HS-27A (cell line): Measurements from ENCODE around the gene SMARCC1.
"Not testable (repeated sequence)": the region's sequence is repeated elsewhere in the genome, so short reads cannot be mapped to it uniquely, and the experiment has no call there.

Experiments used
- DNase-seq: peaks from one replicate; pipeline ENCODE4 v3.0.0-alpha.2; 2012; ENCODE audit warnings: low read depth, missing footprints

The SMARCC1 gene

DNA sequence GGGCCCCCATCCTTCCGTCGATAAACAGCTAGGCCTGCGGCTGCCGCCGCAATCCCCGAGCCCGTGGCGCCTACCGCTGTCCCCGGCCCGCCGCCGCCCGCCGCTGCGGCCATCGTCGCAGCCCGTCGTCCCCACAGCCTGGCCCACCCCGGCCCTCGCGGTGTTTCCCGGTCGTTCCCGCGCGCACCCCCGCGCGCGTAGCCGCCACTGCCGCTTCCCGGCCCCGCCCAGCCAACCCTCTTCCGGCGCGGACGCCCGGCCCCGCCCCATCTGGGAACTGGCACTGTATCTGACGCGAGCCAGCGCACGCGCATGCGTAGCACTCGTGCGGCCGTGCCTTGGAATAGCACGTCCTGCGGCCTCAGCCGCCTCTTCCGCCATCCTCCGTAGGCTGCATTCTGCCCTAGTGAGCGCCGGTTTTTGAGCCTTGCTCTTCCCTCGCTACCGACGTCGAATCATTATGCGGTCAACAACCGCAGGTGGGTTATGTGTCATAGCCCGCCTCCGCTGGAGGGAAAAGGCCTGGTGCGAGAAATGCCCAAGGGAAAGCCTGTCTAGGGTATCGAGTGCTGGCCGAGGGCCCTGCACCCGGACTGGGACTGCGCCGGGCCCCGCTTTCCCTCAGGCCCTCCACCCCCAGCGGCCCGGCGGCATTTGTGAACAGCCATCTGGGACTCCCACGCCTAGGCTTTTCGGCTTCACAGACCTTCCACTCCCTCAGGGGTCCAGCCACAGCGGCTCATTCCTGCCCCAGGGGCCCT is at the start of gene SMARCC1:
TSS of gene SMARCC1 (minus strand) at position 209 of the 761 bp plus-strand sequence. CDS start at position 113, 96 bp downstream.
- DNase-seq = peak; percentile 95

GRCh38 chr3:47829482-47829881 is 47.8 kb upstream of the SMARCC1 start:
- not testable (repeated sequence) for DNase-seq

DNA sequence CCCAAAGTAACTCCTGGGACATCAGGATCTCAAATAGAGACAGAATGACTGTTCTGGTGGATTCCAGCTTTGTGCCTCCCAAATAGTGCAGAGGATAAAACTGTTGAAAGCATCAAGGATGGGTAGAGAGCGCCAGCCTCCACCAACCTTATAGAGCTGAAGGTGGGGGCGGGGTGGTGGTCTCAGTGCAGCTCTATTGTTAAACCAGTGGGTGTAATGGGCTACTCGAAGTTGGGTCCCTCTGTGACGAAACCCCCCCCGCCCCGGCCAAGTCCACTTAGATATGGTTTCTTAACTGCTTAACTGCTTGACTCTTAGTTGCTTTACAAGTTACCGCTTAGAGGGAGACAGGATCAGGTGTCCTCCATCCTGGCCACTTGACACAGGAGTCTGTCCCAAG is 43.9 kb upstream of the SMARCC1 start:
- DNase-seq = no peak

GRCh38 chr3:47824541-47825473 is 43.1 kb upstream of the SMARCC1 start:
- DNase-seq = peak; percentile 59

DNA sequence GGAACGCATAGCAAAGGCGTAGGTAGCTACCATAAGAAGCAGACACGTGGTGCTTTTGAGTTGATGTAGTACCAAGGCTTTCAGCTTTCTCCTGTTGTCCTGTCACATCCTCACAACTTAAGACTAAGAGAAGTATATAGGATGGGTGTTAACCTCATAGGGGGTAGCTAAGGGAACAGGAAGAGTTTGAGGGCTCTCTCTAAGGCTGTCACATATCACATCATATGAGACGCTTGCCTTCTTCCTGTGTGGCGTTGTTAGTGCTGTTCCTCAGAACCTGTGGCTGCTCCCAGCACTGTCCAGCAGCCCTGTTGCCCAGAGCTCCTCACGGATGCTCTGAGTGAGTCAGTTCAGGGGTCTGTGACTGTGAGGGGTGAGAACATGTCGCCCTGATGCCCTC is 35.9 kb upstream of the SMARCC1 start:
- DNase-seq = no peak

- no peak for DNase-seq
These were observed 32.0 kb upstream of the SMARCC1 start for GRCh38 chr3:47813551-47814177.

- DNase-seq = no peak
These were observed 22.9 kb upstream of the SMARCC1 start for GRCh38 chr3:47804577-47804976.

GRCh38 chr3:47803480-47804025 is 21.9 kb upstream of the SMARCC1 start:
- no peak for DNase-seq

- DNase-seq = peak; percentile 68
These were observed 21.2 kb upstream of the SMARCC1 start, which contains the start of gene DHX30 for GRCh38 chr3:47802734-47803479. DHX30 (plus strand) TSS chr3:47803138; CDS start chr3:47810684, 7,546 bp downstream.

DNA sequence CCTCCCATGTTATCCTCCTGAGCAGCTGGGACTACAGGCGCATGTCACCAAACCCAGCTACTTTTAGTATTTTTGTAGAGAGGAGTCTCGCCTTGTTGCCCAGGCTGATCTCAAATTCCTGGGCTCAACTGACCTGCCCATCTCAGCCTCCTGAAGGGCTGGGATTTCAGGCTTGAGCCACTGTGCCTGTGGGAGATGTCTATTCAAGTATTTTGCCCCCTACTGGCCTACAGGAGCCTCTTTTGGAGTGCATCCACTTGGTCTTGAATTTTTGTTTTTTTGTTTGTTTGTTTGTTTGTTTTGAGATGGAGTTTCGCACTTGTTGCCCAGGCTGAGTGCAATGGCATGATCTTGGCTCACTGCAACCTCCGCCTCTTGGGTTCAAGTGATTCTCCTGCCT is 18.0 kb upstream of the SMARCC1 start:
- no peak for DNase-seq

DNA sequence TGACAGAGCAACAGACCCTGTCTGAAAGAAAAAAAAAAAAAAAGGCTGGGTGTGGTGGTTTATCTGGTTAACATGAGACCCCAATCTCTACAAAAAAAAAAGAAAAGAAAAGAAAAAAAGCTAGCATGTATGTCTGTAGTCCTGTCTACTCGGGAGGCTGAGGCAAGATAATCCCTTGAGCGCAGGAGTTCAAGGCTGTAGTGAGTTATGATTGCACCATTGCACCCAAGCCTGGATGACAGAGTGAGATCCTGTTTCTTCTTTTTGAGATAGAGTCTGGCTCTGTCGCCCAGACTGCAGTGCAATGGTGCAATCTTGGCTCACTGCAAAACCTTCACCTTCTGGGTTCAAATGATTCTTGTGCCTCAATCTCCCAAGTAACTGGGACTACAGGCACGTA is 12.9 kb upstream of the SMARCC1 start:
- no peak for DNase-seq

DNA sequence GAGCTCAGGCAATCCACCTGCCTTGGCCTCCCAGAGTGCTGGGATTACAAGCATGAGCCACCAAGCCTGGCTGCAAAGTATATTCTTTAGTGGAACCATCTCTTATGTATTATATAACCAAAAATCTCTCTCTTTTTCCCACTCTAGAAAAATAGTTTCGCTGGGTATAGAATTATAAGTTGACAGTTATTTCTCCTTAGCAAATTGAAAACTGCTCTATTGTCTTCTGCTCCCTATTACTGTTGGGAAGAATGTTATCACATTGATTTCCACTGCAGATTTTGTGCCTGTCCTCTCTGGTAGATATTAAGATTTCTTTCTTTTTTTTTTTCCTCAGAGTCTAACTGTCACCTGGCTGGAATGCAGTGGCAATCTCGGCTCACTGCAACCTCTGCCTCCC is 11.0 kb upstream of the SMARCC1 start:
- no peak for DNase-seq

DNA sequence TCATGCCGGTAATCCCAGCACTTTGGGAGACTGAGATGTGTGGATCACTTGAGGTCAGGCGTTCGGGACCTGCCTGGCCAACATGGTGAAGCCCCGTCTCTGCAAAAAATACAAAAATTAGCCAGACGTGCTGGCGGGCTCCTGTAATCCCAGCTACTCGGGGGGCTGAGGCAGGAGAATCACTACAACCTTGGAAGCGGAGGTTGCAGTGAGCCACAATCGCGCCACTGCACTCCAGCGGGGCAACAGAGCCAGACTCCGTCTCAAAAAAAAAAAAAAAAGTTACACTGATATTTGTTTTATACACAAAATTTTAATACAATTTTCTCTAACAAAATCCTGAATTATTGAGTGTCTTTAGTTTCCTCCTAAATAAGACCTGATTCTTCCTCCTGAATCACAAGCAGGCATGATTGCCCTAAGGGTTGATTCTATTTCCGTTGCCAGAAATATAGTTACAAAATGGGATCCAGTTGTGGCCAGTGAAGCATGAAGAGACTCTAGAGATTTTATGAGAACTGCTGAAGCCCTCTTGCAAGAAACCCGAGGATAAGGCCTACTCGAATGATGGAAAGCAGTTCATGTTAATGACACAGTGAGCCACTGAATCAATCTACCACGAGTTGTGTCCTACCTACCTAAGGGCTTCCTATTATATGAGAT is 9.6 kb upstream of the SMARCC1 start:
- DNase-seq = no peak

- no peak for DNase-seq
These were observed 2.0 kb upstream of the SMARCC1 start for GRCh38 chr3:47783673-47784072.

- peak; percentile 12 for DNase-seq
These were observed 984 bp upstream of the SMARCC1 start for GRCh38 chr3:47782446-47783308.

GRCh38 chr3:47780741-47781684 is 680 bp downstream of the SMARCC1 start:
- peak; percentile 43 for DNase-seq

DNA sequence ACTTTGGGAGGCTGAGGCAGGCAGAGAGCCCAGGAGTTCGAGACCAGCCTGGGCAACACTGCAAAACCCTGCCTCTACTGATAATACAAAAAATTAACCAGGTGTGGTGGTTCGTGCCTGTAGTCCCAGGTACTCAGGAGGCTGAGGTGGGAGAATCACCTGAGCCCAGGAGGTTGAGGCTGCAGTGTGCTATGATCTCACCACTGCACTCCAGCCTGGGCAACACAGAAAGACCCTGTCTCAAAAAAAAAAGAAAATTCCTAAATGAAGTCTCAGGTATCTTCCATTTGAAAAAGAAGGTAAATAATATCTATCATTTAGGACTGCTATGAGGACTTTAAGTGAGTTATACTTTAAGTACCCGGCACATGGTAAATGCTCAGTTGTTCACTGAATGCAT is 2.9 kb downstream of the SMARCC1 start:
- DNase-seq = no peak

- DNase-seq = no peak
These were observed 8.9 kb downstream of the SMARCC1 start for GRCh38 chr3:47772788-47773187.

DNA sequence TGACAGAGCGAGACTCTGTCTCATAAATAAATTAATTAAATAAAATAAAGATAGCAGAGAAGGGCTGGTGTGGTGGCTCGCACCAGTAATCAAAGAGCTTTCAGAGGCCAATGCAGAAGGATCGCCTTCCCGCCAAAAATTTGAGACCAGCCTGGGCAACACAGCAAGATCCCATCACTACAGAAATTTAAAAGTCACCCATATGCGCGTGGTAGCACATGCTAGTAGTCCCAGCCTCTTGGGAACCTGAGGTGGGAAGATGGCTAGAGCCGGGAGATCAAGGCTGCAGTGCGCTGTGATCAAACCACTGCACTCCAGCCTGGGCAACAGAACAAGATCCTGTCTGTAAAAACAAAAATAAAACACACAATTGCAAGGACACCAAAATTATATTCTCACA is 9.6 kb downstream of the SMARCC1 start:
- DNase-seq = no peak
